Lower leg skin (tissue), 4 donors: ENCODE results near the gene CLDN6. TPM values are rescaled to one million over a fixed set of nuclear protein-coding genes. Genes with fewer than 3 reads are reported as not detected.

Source experiments
- DNase-seq, 2 donors: peaks; one replicate each; pipeline ENCODE4 v3.0.0-alpha.2; 2019; ENCODE audit warnings: low spot score in 2 of 2
- H3K4me3 ChIP-seq: fragments of 200-600 bp; sonication (generic); 2 replicates; pipeline ENCODE4 v1.5.1; 2017; ENCODE audit warnings: mild to moderate bottlenecking, low read depth; ENCODE audit not compliant: poor library complexity, severe bottlenecking
- CTCF ChIP-seq, 3 donors: fragments of 450-650 bp; IDR thresholded peaks; one replicate each; pipeline ENCODE4 v1.5.1; 2016; ENCODE audit warnings: antibody characterized with exemption in 3 of 3, mild to moderate bottlenecking in 3 of 3, moderate library complexity in 2 of 3
- POLR2A ChIP-seq, 2 donors: fragments of 450-650 bp; IDR thresholded peaks; one replicate each; pipeline ENCODE4 v1.6.1; 2016 to 2017; ENCODE audit warnings: antibody characterized with exemption in 2 of 2, mild to moderate bottlenecking in 1 of 2, moderate library complexity in 1 of 2
- WGBS, 2 donors: methylation state at CpG; one replicate each; pipeline ENCODE4 v1.1.5; 2018; 5-methylcytosine and 5-hydroxymethylcytosine counted together
- intact Hi-C: fragments of 100-400 bp; cut with DNase I; formaldehyde crosslinking; loops from one replicate; pipeline ENCODE4 v1.15.0; 2023; ENCODE audit warnings: low total_unique reads
- total RNA-seq, 4 donors: library from RNA; depleted of rRNA; stranded (reverse); fragments of >200 nt; gene quantifications; one replicate each; pipeline ENCODE4 v1.1.0, GENCODE V29; 2016

Gene CLDN6
- total RNA-seq, 4 donors from 2014 or later: not detected

- 75 to 76% methylated on average over 5 of the region's 5 CpGs for WGBS, 2 donors
- DNase-seq: no peak
- TF ChIP-seq POLR2A (IDR thresholded peaks at IDR 0.05): no peak
- no peak for TF ChIP-seq CTCF (IDR thresholded peaks at IDR 0.05)
These were observed 35.6 kb downstream of the CLDN6 start for GRCh38 chr16:2982402-2982801.

GRCh38 chr16:2981899-2982250 is 36.1 kb downstream of the CLDN6 start:
- 73 to 74% methylated on average over 4 of the region's 4 CpGs for WGBS, 2 donors
- intact Hi-C loops: no loop called here
- H3K4me3 ChIP-seq: no peak overlapping the region
- TF ChIP-seq POLR2A (IDR thresholded peaks at IDR 0.05): no peak
- TF ChIP-seq CTCF (IDR thresholded peaks at IDR 0.05): no peak
- DNase-seq: no peak

More at GRCh38 chr16:2982402-2982801, 35.6 kb downstream of the CLDN6 start:
- no peak overlapping the region for H3K4me3 ChIP-seq
- intact Hi-C loops: no loop called here

- WGBS, 2 donors: 66 to 69% methylated on average over 33 of the region's 33 CpGs
- intact Hi-C loops: no loop called here
- no peak overlapping the region for H3K4me3 ChIP-seq
- no peak for DNase-seq
- TF ChIP-seq POLR2A (IDR thresholded peaks at IDR 0.05) (no peak), CTCF (IDR thresholded peaks at IDR 0.05) (no peak)
These were observed 36.6 kb downstream of the CLDN6 start for GRCh38 chr16:2981177-2981898.

- intact Hi-C loops: no loop called here
- peak within 1 kb of the TSS; percentile 66 for H3K4me3 ChIP-seq
- TF ChIP-seq CTCF (IDR thresholded peaks at IDR 0.05) (no peak), POLR2A (IDR thresholded peaks at IDR 0.05) (peak in 1 of 2 donors; percentile 57)
- DNase-seq: peak; percentile 84 to 98
- whole genome bisulfite sequencing, 2 donors: 7 to 11% methylated on average over 55 to 78 of the region's 91 CpGs
These were observed 37.5 kb downstream of the CLDN6 start, which contains the start of gene PKMYT1 for GRCh38 chr16:2980227-2981176. TSS of gene PKMYT1 (minus strand) at chr16:2980446. CDS start at chr16:2979657, 789 bp downstream.

GRCh38 chr16:2979669-2980226 is 38.2 kb downstream of the CLDN6 start:
- intact Hi-C loops: no loop called here
- no peak for DNase-seq
- whole genome bisulfite sequencing, 2 donors: 2 to 7% methylated on average over 33 to 39 of the region's 43 CpGs
- TF ChIP-seq POLR2A (IDR thresholded peaks at IDR 0.05) (no peak), CTCF (IDR thresholded peaks at IDR 0.05) (no peak)
- H3K4me3 ChIP-seq: no peak overlapping the region
